H1 (cell line): ENCODE results near the gene FXR2. TPM values are rescaled to one million over a fixed set of nuclear protein-coding genes. Genes with fewer than 3 reads are reported as not detected.

Experiments
- CTCF ChIA-PET: fragments of 300-600 bp; sonication (Branson Sonifier 250); formaldehyde crosslinking; loops from one replicate; lab custom pipeline; 2021; ENCODE audit not compliant: partially characterized antibody; lab: Charles Lee
- POLR2A ChIA-PET: fragments of 300-600 bp; sonication (Branson Sonifier 250); formaldehyde crosslinking; loops from one replicate; lab custom pipeline; 2021; ENCODE audit warnings: inconsistent platforms; ENCODE audit not compliant: partially characterized antibody; lab: Charles Lee
- DNase-seq, 2 experiments: peaks; one replicate each; pipeline versions ENCODE4 v3.0.0 to v3.0.0-alpha.2; 2010 to 2022; ENCODE audit warnings: low spot score in 2 of 2, low read depth in 1 of 2, mixed read lengths in 1 of 2
- FAIRE-seq: peaks from 2 replicates; lab custom pipeline; 2011; peaks lifted over from hg19 to GRCh38; lab: Jason Lieb, UNC
- H2AFZ ChIP-seq: 2 replicates; pipeline ENCODE4 v1.8.1; 2012; ENCODE audit warnings: low read length, inconsistent platforms
- H2AK5ac ChIP-seq: 2 replicates; pipeline ENCODE4 v1.6.1; 2013; ENCODE audit warnings: low read depth, low read length
- H2BK120ac ChIP-seq: replicated peaks from 2 replicates; pipeline ENCODE3; 2013; ENCODE audit warnings: low read depth, low read length, inconsistent platforms
- H2BK12ac ChIP-seq: 2 replicates; pipeline ENCODE4 v1.6.1; 2013; ENCODE audit warnings: low read depth, low read length
- H2BK15ac ChIP-seq: 2 replicates; pipeline ENCODE4 v1.6.1; 2013; ENCODE audit warnings: low read length
- H2BK20ac ChIP-seq: 2 replicates; pipeline ENCODE4 v1.6.1; 2013; ENCODE audit warnings: low read length
- H2BK5ac ChIP-seq: 2 replicates; pipeline ENCODE4 v1.6.1; 2013; ENCODE audit warnings: low read depth, low read length
- H3K14ac ChIP-seq: 2 replicates; pipeline ENCODE4 v1.6.1; 2013; ENCODE audit warnings: inconsistent platforms; ENCODE audit not compliant: insufficient read length
- H3K18ac ChIP-seq: 2 replicates; pipeline ENCODE4 v1.6.1; 2013; ENCODE audit warnings: low read length; ENCODE audit errors: extremely low read depth
- H3K23ac ChIP-seq: 2 replicates; pipeline ENCODE4 v1.6.1; 2013; ENCODE audit warnings: inconsistent platforms; ENCODE audit not compliant: insufficient read length
- H3K23me2 ChIP-seq: 2 replicates; pipeline ENCODE4 v1.6.1; 2013; ENCODE audit warnings: low read depth, low read length
- H3K27ac ChIP-seq: 2 replicates; pipeline ENCODE4 v1.6.1; 2011; ENCODE audit warnings: low read depth, low read length, inconsistent platforms
- H3K27me3 ChIP-seq, 4 experiments: replicated peaks in 1 of 4; 1 replicate in 1 of 4; 2 replicates in 3 of 4; pipeline versions ENCODE4 v1.6.1 to v1.8.1; 2011 to 2013; ENCODE audit warnings: low read length in 3 of 4, mild to moderate bottlenecking in 3 of 4, inconsistent platforms in 2 of 4, mixed read lengths in 2 of 4, moderate library complexity in 1 of 4; ENCODE audit not compliant: control insufficient read depth in 3 of 4, insufficient read depth in 3 of 4; ENCODE audit errors: extremely low read depth in 1 of 4
- H3K36me3 ChIP-seq, 4 experiments: 2 replicates each; pipeline versions ENCODE4 v1.6.1 to v1.8.1; 2011 to 2013; ENCODE audit warnings: mild to moderate bottlenecking in 4 of 4, low read length in 3 of 4, moderate library complexity in 2 of 4, control low read depth in 1 of 4, inconsistent platforms in 1 of 4; ENCODE audit not compliant: insufficient read depth in 4 of 4, control insufficient read depth in 2 of 4
- H3K4ac ChIP-seq: replicated peaks from 2 replicates; pipeline ENCODE3; 2013; ENCODE audit warnings: low read length, low read depth, mixed read lengths, inconsistent platforms; ENCODE audit not compliant: insufficient read length
- H3K4me1 ChIP-seq, 4 experiments: replicated peaks in 1 of 4; 1 replicate in 1 of 4; 2 replicates in 3 of 4; pipeline versions ENCODE4 v1.6.1 to v1.8.1; 2011 to 2013; ENCODE audit warnings: low read length in 3 of 4, inconsistent platforms in 2 of 4, mixed read lengths in 1 of 4; ENCODE audit not compliant: insufficient read depth in 4 of 4, control insufficient read depth in 3 of 4
- H3K4me2 ChIP-seq, 2 experiments: 2 replicates each; pipeline versions ENCODE4 v1.6.1 to v1.8.1; 2011 to 2013; ENCODE audit warnings: low read depth in 2 of 2, low read length in 2 of 2, control low read depth in 1 of 2, inconsistent platforms in 1 of 2, mild to moderate bottlenecking in 1 of 2; ENCODE audit not compliant: insufficient read depth in 1 of 2
- H3K4me3 ChIP-seq, 4 experiments: fragments of 200-600, 300-600 bp in 1 of 4; sonication (generic), shearing (Covaris generic), sonication (Bioruptor Twin) in 1 of 4; 2 replicates each; pipeline versions ENCODE4 v1.5.1 to v1.8.1; 2011 to 2016; ENCODE audit warnings: low read length in 4 of 4, low read depth in 3 of 4, control low read depth in 2 of 4, inconsistent platforms in 2 of 4, mild to moderate bottlenecking in 2 of 4, mixed read lengths in 1 of 4, moderate library complexity in 1 of 4; ENCODE audit not compliant: insufficient read depth in 2 of 4; ENCODE audit errors: extremely low read depth in 1 of 4
- H3K56ac ChIP-seq: replicated peaks from 2 replicates; pipeline ENCODE3; 2013; ENCODE audit warnings: low read depth, mild to moderate bottlenecking, mixed read lengths, low read length, inconsistent platforms; ENCODE audit not compliant: insufficient read length
- H3K79me1 ChIP-seq: 2 replicates; pipeline ENCODE4 v1.6.1; 2013; ENCODE audit warnings: low read depth, low read length, control low read depth
- H3K79me2 ChIP-seq, 2 experiments: 2 replicates each; pipeline versions ENCODE4 v1.6.1 to v1.8.1; 2012 to 2013; ENCODE audit warnings: low read length in 2 of 2, mild to moderate bottlenecking in 2 of 2, inconsistent platforms in 1 of 2; ENCODE audit not compliant: insufficient read depth in 2 of 2, control insufficient read depth in 1 of 2
- H3K9ac ChIP-seq, 4 experiments: replicated peaks in 1 of 4; 1 replicate in 1 of 4; 2 replicates in 3 of 4; pipeline versions ENCODE4 v1.6.1 to v1.8.1; 2011 to 2013; ENCODE audit warnings: low read depth in 3 of 4, low read length in 3 of 4, control low read depth in 2 of 4, mild to moderate bottlenecking in 2 of 4, moderate library complexity in 2 of 4, inconsistent platforms in 1 of 4; ENCODE audit errors: extremely low read depth in 1 of 4
- H3K9me3 ChIP-seq, 2 experiments: 2 replicates each; pipeline versions ENCODE4 v1.6.1 to v1.8.1; 2012 to 2013; ENCODE audit warnings: mild to moderate bottlenecking in 2 of 2, moderate library complexity in 2 of 2, control low read depth in 1 of 2, inconsistent platforms in 1 of 2, low read depth in 1 of 2, low read length in 1 of 2, mixed read lengths in 1 of 2; ENCODE audit not compliant: insufficient read depth in 2 of 2
- H4K20me1 ChIP-seq, 2 experiments: replicated peaks in 1 of 2; 2 replicates each; pipeline versions ENCODE3 to v1.8.1; 2011 to 2013; ENCODE audit warnings: inconsistent platforms in 2 of 2, low read length in 2 of 2, mild to moderate bottlenecking in 1 of 2; ENCODE audit not compliant: insufficient read depth in 2 of 2, control insufficient read depth in 1 of 2
- H4K5ac ChIP-seq: 2 replicates; pipeline ENCODE4 v1.6.1; 2013; ENCODE audit warnings: low read length, low read depth, mixed read lengths, inconsistent platforms; ENCODE audit not compliant: insufficient read length
- H4K8ac ChIP-seq: 2 replicates; pipeline ENCODE4 v1.8.0; 2013; ENCODE audit warnings: mild to moderate bottlenecking, moderate library complexity, low read length, inconsistent platforms; ENCODE audit not compliant: insufficient read depth; ENCODE audit errors: extremely low read depth
- H4K91ac ChIP-seq: replicated peaks from 2 replicates; pipeline ENCODE3; 2013; ENCODE audit warnings: low read length, mixed read lengths, inconsistent platforms; ENCODE audit not compliant: insufficient read length
- CBX5 ChIP-seq: fragments of 300-800, 300-1000 bp; sonication (generic); IDR thresholded peaks from 2 replicates; pipeline ENCODE4 v1.7.1; 2016; ENCODE audit warnings: antibody characterized with exemption, low read length, low read depth
- KDM5A ChIP-seq: fragments of 200-600 bp; IDR thresholded peaks from 2 replicates; pipeline ENCODE4 v1.7.1; 2012; ENCODE audit warnings: mild to moderate bottlenecking, low read length, inconsistent platforms, mixed read lengths
- POLR2AphosphoS5 ChIP-seq: IDR thresholded peaks from 2 replicates; pipeline ENCODE4 v1.6.1; 2011; ENCODE audit warnings: low read depth, low read length
- RBBP5 ChIP-seq: IDR thresholded peaks from 2 replicates; pipeline ENCODE4 v1.7.1; 2012; ENCODE audit warnings: low read depth, mild to moderate bottlenecking, inconsistent platforms, low read length, moderate library complexity, borderline replicate concordance
- SP1 ChIP-seq: IDR thresholded peaks from 2 replicates; pipeline ENCODE4 v1.6.1; 2011; ENCODE audit warnings: low read depth, low read length
- TEAD4 ChIP-seq: IDR thresholded peaks from 2 replicates; pipeline ENCODE4 v1.6.1; 2012; ENCODE audit warnings: low read depth, low read length, inconsistent platforms, mixed read lengths
- WGBS, 2 experiments: shearing (Covaris generic) in 1 of 2; methylation state at CpG; one replicate each; pipeline versions ENCODE4 v1.1.6 to v1.1.7; 2013 to 2015; ENCODE audit warnings: low lambda C conversion rate in 2 of 2, mixed read lengths in 2 of 2, inconsistent platforms in 1 of 2, low coverage in 1 of 2, missing lambda C conversion rate in 1 of 2; ENCODE audit not compliant: insufficient replicate concordance in 2 of 2, insufficient coverage in 1 of 2, insufficient read length in 1 of 2; ENCODE audit errors: extremely low coverage in 1 of 2, missing lambda C conversion rate in 1 of 2; 5-methylcytosine and 5-hydroxymethylcytosine counted together
- polyA plus RNA-seq, 7 experiments: library from polyadenylated mRNA; depleted of rRNA in 3 of 7; stranded (reverse) in 5 of 7; unstranded in 2 of 7; fragments of >200 nt in 5 of 7; fragments of 200-250 nt in 2 of 7; gene quantifications; 1 replicate in 5 of 7; 2 replicates in 1 of 7; 4 replicates in 1 of 7; pipeline versions ENCODE4 v1.2.1 to v1.2.3, GENCODE V29; 2011 to 2013; ENCODE audit warnings: missing spikeins in 2 of 7, mixed read lengths in 2 of 7
- total RNA-seq: library from RNA; stranded (reverse); fragmentation: NEBNext Ultra II Directional; extraction: Animal tissue kit (Norgen Biotek cat#: 25700); gene quantifications from 2 replicates; pipeline ENCODE4 v1.2.1, GENCODE V29; 2021

FXR2 gene
- total and polyA plus RNA-seq, 2 of the 8 experiments (the other 6 are each of a cell fraction or from before 2014, with no cell fraction given) = 26.2 to 44.0 TPM

DNA sequence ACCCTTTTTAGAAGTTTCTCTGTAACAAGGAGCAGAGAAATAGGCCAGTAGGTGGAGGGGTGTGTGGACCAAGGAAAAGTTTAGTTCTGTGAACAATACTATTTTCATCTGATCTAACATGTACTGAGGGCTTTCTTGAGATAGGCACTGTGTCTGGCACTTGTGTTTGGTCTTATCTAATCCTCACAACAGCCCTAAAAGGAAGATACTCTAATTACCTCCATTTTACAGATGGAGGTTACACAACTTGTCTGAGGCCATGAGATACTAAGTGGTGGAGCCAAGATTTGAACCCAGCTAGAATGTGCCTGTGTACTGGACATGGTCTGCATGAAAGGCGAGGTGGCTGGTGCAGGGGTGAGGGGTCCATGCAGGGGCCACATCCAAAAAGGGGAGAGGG, 61.3 kb downstream of the FXR2 start:
- WGBS, 2 experiments = 79% methylated on average over 1 of the region's 1 CpG; no CpG with 5 or more reads in 1 of the 2 experiments
- Histone ChIP-seq H2AK5ac (no peak overlapping the region), H3K14ac (no peak overlapping the region), H3K18ac (no peak overlapping the region), H3K23ac (no peak overlapping the region), H3K27me3 (peaks cover 0 to 4% (median 2%) of the 10 kb centered on the region in 4 experiments; a peak in 3 of 7 replicates), H3K27ac (no peak overlapping the region), H3K4me3 (no peak overlapping the region), H3K9ac (no peak overlapping the region), H4K20me1 (peaks cover 0 to 7% of the 10 kb centered on the region in 2 experiments), H3K56ac (no peak overlapping the region), H3K79me2 (no peaks in the 10 kb centered on the region), H3K4me2 (no peak overlapping the region), H3K4ac (no peak overlapping the region), H3K79me1 (no peaks in the 10 kb centered on the region), H2BK20ac (no peak overlapping the region), H4K91ac (no peak overlapping the region), H3K36me3 (no peaks in the 10 kb centered on the region), H4K5ac (no peak overlapping the region), H2AFZ (no peak overlapping the region), H2BK5ac (no peak overlapping the region), H3K4me1 (peaks cover 5 to 20% (median 15%) of the 10 kb centered on the region in 4 experiments), H4K8ac (no peak overlapping the region), H2BK15ac (no peak overlapping the region), H2BK120ac (no peak overlapping the region), H3K9me3 (no peaks in the 10 kb centered on the region), H2BK12ac (no peak overlapping the region), H3K23me2 (peaks cover 4% of the 10 kb centered on the region; the same call in 1 of the 2 replicates)
- TF ChIP-seq SP1 (no peak), TEAD4 (no peak), CBX5 (no peak), POLR2AphosphoS5 (no peak), KDM5A (no peak), RBBP5 (no peak)
- FAIRE-seq = no peak
- DNase-seq = no peak
- CTCF ChIA-PET = interaction anchor here (1.3 to 12.7 kb wide), 3 partner anchors 8 to 37 kb away, joined by 3 to 251 read pairs (median 11); no protein-coding TSS in a partner anchor
- POLR2A ChIA-PET = interaction anchor here (37.5 kb wide), 1 partner anchor 29 kb away, joined by 1144 read pairs; the partner anchor contains the start of genes CD68, MPDU1 and SOX15
